Measurements from ENCODE around the gene PARP8.

GRCh38 chr5:50699737-50700136 is 33.3 kb downstream of the PARP8 start:
- no peak for TF ChIP-seq POLR2A (IDR thresholded peaks at IDR 0.05; ENCODE audit: low read length)
- no peak for TF ChIP-seq GATA1 (IDR thresholded peaks at IDR 0.05; ENCODE audit: low read depth, low read length)
